Activated naive CD4-positive, alpha-beta T cell treated with anti-CD3 and anti-CD28 coated beads, Interleukin-2, amount 50 U/mL, for 72 hours (primary cell): Measurements from ENCODE around the gene CCDC198. TPM values are rescaled to one million over a fixed set of nuclear protein-coding genes. Genes with fewer than 3 reads are reported as not detected.

Experiments used
- ATAC-seq, 2 donors: fragments of 150-1000 bp; cut with Tn5 transposase; 2 replicates each; pipeline ENCODE4 v1.10.0; 2021; ENCODE audit warnings: mild to moderate bottlenecking in 2 of 2, moderate library complexity in 2 of 2
- DNase-seq, 2 donors: peaks; one replicate each; pipeline ENCODE4 v3.0.0; 2021 to 2022; ENCODE audit warnings: low spot score in 2 of 2
- H3K27ac Mint-ChIP-seq, 2 donors: one replicate each; pipeline ENCODE4 v1.8.0; 2022; ENCODE audit warnings: mild to moderate bottlenecking in 2 of 2, mixed read lengths in 2 of 2
- H3K36me3 Mint-ChIP-seq, 2 donors: one replicate each; pipeline ENCODE4 v1.8.0; 2022; ENCODE audit warnings: mixed read lengths in 2 of 2
- H3K9me3 Mint-ChIP-seq, 2 donors: one replicate each; pipeline ENCODE4 v1.8.0; 2022; ENCODE audit warnings: mixed read lengths in 2 of 2
- total RNA-seq, 2 donors: library from RNA; stranded (reverse); gene quantifications; one replicate each; pipeline ENCODE4 v1.2.3, GENCODE V29; 2022

CCDC198 gene
- not detected for total RNA-seq

- no peaks in the 10 kb centered on the region for H3K9me3 Mint-ChIP-seq
- DNase-seq: no peak
- ATAC-seq: no peak
- H3K27ac Mint-ChIP-seq: no peak within 1 kb of the TSS
- no peaks in the 10 kb centered on the region for H3K36me3 Mint-ChIP-seq
Observed at GRCh38 chr14:57493467-57494181, at the start of gene CCDC198. Gene CCDC198 (minus strand): TSS chr14:57493857. CDS start chr14:57493715, 142 bp downstream.

GRCh38 chr14:57533214-57533613 is 39.6 kb upstream of the CCDC198 start:
- ATAC-seq (no peak), DNase-seq (peak in 1 of 2 donors; percentile 10)
- Mint-ChIP-seq H3K27ac (no peak overlapping the region), H3K9me3 (peaks cover 4 to 12% of the 10 kb centered on the region in 2 donors), H3K36me3 (peaks cover 0 to 5% of the 10 kb centered on the region in 2 donors)

GRCh38 chr14:57530571-57530970 is 36.9 kb upstream of the CCDC198 start:
- no peak for DNase-seq
- Mint-ChIP-seq H3K36me3 (peaks cover 4 to 17% of the 10 kb centered on the region in 2 donors), H3K9me3 (peaks cover 10 to 14% of the 10 kb centered on the region in 2 donors), H3K27ac (no peak overlapping the region)
- ATAC-seq: no peak

- peaks cover 26 to 36% of the 10 kb centered on the region in 2 donors for H3K9me3 Mint-ChIP-seq
- peaks cover 4 to 37% of the 10 kb centered on the region in 2 donors for H3K36me3 Mint-ChIP-seq
- no peak for ATAC-seq
- H3K27ac Mint-ChIP-seq: no peak overlapping the region
- no peak for DNase-seq
Observed at GRCh38 chr14:57526942-57527341, 33.3 kb upstream of the CCDC198 start.

- Mint-ChIP-seq H3K9me3 (peaks cover 35 to 40% of the 10 kb centered on the region in 2 donors), H3K27ac (no peak overlapping the region), H3K36me3 (peaks cover 0 to 46% of the 10 kb centered on the region in 2 donors)
- ATAC-seq (no peak), DNase-seq (no peak)
Observed at GRCh38 chr14:57519043-57519442, 25.4 kb upstream of the CCDC198 start.

GRCh38 chr14:57512220-57512619 is 18.6 kb upstream of the CCDC198 start:
- no peak for DNase-seq
- ATAC-seq: no peak
- Mint-ChIP-seq H3K27ac (no peak overlapping the region), H3K36me3 (peaks cover 0 to 10% of the 10 kb centered on the region in 2 donors), H3K9me3 (peaks cover 13 to 15% of the 10 kb centered on the region in 2 donors)

- ATAC-seq: no peak
- Mint-ChIP-seq H3K9me3 (peaks cover 2 to 3% of the 10 kb centered on the region in 2 donors), H3K36me3 (no peaks in the 10 kb centered on the region)
Observed at GRCh38 chr14:57508756-57509155, 15.1 kb upstream of the CCDC198 start.

GRCh38 chr14:57502586-57503254 is 9.1 kb upstream of the CCDC198 start:
- DNase-seq: no peak
- no peaks in the 10 kb centered on the region for H3K9me3 Mint-ChIP-seq
- H3K27ac Mint-ChIP-seq: no peak overlapping the region
- no peaks in the 10 kb centered on the region for H3K36me3 Mint-ChIP-seq
- no peak for ATAC-seq

More at GRCh38 chr14:57508756-57509155, 15.1 kb upstream of the CCDC198 start:
- no peak overlapping the region for H3K27ac Mint-ChIP-seq
- no peak for DNase-seq

GRCh38 chr14:57501039-57501557 is 7.4 kb upstream of the CCDC198 start:
- no peak overlapping the region for H3K27ac Mint-ChIP-seq
- ATAC-seq: no peak
- DNase-seq: no peak
- no peaks in the 10 kb centered on the region for H3K9me3 Mint-ChIP-seq
- H3K36me3 Mint-ChIP-seq: no peaks in the 10 kb centered on the region

GRCh38 chr14:57498659-57499058 is 5.0 kb upstream of the CCDC198 start:
- no peak overlapping the region for H3K27ac Mint-ChIP-seq

GRCh38 chr14:57498035-57498434 is 4.4 kb upstream of the CCDC198 start:
- H3K9me3 Mint-ChIP-seq: no peaks in the 10 kb centered on the region

More at GRCh38 chr14:57498659-57499058, 5.0 kb upstream of the CCDC198 start:
- DNase-seq (no peak), ATAC-seq (no peak)
- H3K9me3 Mint-ChIP-seq: no peaks in the 10 kb centered on the region
- H3K36me3 Mint-ChIP-seq: no peaks in the 10 kb centered on the region

GRCh38 chr14:57495416-57495815 is 1.8 kb upstream of the CCDC198 start:
- Mint-ChIP-seq H3K27ac (no peak overlapping the region), H3K36me3 (no peaks in the 10 kb centered on the region), H3K9me3 (no peaks in the 10 kb centered on the region)
- no peak for DNase-seq
- no peak for ATAC-seq

More at GRCh38 chr14:57498035-57498434, 4.4 kb upstream of the CCDC198 start:
- H3K27ac Mint-ChIP-seq: no peak overlapping the region
- DNase-seq: no peak
- no peaks in the 10 kb centered on the region for H3K36me3 Mint-ChIP-seq
- no peak for ATAC-seq

GRCh38 chr14:57492859-57493258 is 798 bp downstream of the CCDC198 start:
- H3K27ac Mint-ChIP-seq: no peak overlapping the region
- no peak for ATAC-seq
- no peaks in the 10 kb centered on the region for H3K36me3 Mint-ChIP-seq
- no peak for DNase-seq
- no peaks in the 10 kb centered on the region for H3K9me3 Mint-ChIP-seq

GRCh38 chr14:57491640-57492039 is 2.0 kb downstream of the CCDC198 start:
- Mint-ChIP-seq H3K36me3 (no peaks in the 10 kb centered on the region), H3K9me3 (no peaks in the 10 kb centered on the region)
- ATAC-seq: no peak

GRCh38 chr14:57487771-57488170 is 5.9 kb downstream of the CCDC198 start:
- Mint-ChIP-seq H3K36me3 (no peaks in the 10 kb centered on the region), H3K9me3 (no peaks in the 10 kb centered on the region), H3K27ac (no peak overlapping the region)
- ATAC-seq (no peak), DNase-seq (no peak)

More at GRCh38 chr14:57491640-57492039, 2.0 kb downstream of the CCDC198 start:
- no peak for DNase-seq
- H3K27ac Mint-ChIP-seq: no peak overlapping the region

GRCh38 chr14:57486767-57487379 is 6.8 kb downstream of the CCDC198 start:
- DNase-seq: no peak
- no peak for ATAC-seq
- Mint-ChIP-seq H3K36me3 (no peaks in the 10 kb centered on the region), H3K9me3 (no peaks in the 10 kb centered on the region), H3K27ac (no peak overlapping the region)

- Mint-ChIP-seq H3K9me3 (no peaks in the 10 kb centered on the region), H3K36me3 (no peaks in the 10 kb centered on the region), H3K27ac (no peak overlapping the region)
- no peak for ATAC-seq
- no peak for DNase-seq
Observed at GRCh38 chr14:57485635-57486034, 8.0 kb downstream of the CCDC198 start.
